ENCODE measurements around the gene EMC8. TPM values are rescaled to one million over a fixed set of nuclear protein-coding genes. Genes with fewer than 3 reads are reported as not detected.
"Not testable (repeated sequence)": the region's sequence is repeated elsewhere in the genome, so short reads cannot be mapped to it uniquely, and the experiment has no call there.

The EMC8 gene
- total and polyA plus RNA-seq, 10 of the 15 experiments (the other 5 are each of a cell fraction or from before 2014, with no cell fraction given): 7.8 to 62.0 (median 33.5) TPM

GRCh38 chr16:85809645-85810044, 10.3 kb upstream of the EMC8 start:
- Histone ChIP-seq H3K27me3 (replicated peaks in 1 of 2; ENCODE audit: control insufficient read depth in 2 of 2, insufficient read depth in 2 of 2, low read length in 1 of 2) (peaks cover 0 to 3% of the 10 kb centered on the region in 2 experiments; a peak in 1 of 4 replicates), H3K9me3 (replicated peaks; ENCODE audit: control insufficient read depth, insufficient read depth, low read length) (no peaks in the 10 kb centered on the region), H3K9ac (ENCODE audit: control insufficient read depth, insufficient read depth, low read length) (no peak overlapping the region), H4K20me1 (ENCODE audit: control insufficient read depth, insufficient read depth) (no peaks in the 10 kb centered on the region), H3K4me3 (no peak overlapping the region), H3K36me3 (ENCODE audit: control insufficient read depth in 2 of 2, insufficient read depth in 2 of 2, low read length in 1 of 2) (peaks cover 8 to 15% of the 10 kb centered on the region in 2 experiments; a peak in 3 of 4 replicates), H3K4me1 (ENCODE audit: control insufficient read depth, insufficient read depth, low read length) (no peaks in the 10 kb centered on the region), H3K4me2 (ENCODE audit: control insufficient read depth, insufficient read depth) (no peak overlapping the region), H2AFZ (ENCODE audit: control insufficient read depth, low read depth, low read length) (no peak overlapping the region), H3K27ac (ENCODE audit: control insufficient read depth, insufficient read depth) (no peak overlapping the region), H3K79me2 (ENCODE audit: control insufficient read depth, insufficient read depth, low read length) (no peaks in the 10 kb centered on the region)
- ChIA-PET CTCF (no interaction called here), RAD21 (ENCODE audit: unreplicated experiment) (no interaction called here), SMC1A (ENCODE audit: uncharacterized antibody, unreplicated experiment) (no interaction called here), POLR2A (no interaction called here)
- no TSS peak for BruUV-seq (replicated peaks)
- in situ Hi-C loops (cut with MboI) (loop anchor here (25.0 kb wide), 1 partner anchor 528 kb away; no protein-coding TSS in a partner anchor), intact Hi-C loops (cut with micrococcal nuclease; ENCODE audit: unreplicated experiment) (no loop called here)
- TF ChIP-seq LARP7 (IDR thresholded peaks at IDR 0.05): no peak
- TF ChIP-seq RAD21 (IDR thresholded peaks at IDR 0.05; ENCODE audit: insufficient read depth, low read depth, low read length): no peak
- no peak for TF ChIP-seq POLR2AphosphoS5 (IDR thresholded peaks at IDR 0.05; ENCODE audit: low read length)
- TF ChIP-seq BMI1 (IDR thresholded peaks at IDR 0.05; ENCODE audit: borderline replicate concordance): no peak
- no peak for TF ChIP-seq ZBED1 (IDR thresholded peaks at IDR 0.05; ENCODE audit: borderline replicate concordance)
- no peak for TF ChIP-seq ESRRA (IDR thresholded peaks at IDR 0.05; ENCODE audit: low read length)
- TF ChIP-seq WRNIP1 (IDR thresholded peaks at IDR 0.05; ENCODE audit: borderline replicate concordance, low read depth, low read length): no peak
- no peak for TF ChIP-seq TBL1XR1 (IDR thresholded peaks at IDR 0.05; ENCODE audit: low read depth, low read length)
- no peak for ATAC-seq
- 28% methylated on average over 10 of the region's 10 CpGs for WGBS (ENCODE audit: insufficient coverage, insufficient replicate concordance, low lambda C conversion rate, missing lambda C conversion rate)
- no peak for DNase-seq (ENCODE audit: low read depth, low spot score)
- no peak for FAIRE-seq

DNA sequence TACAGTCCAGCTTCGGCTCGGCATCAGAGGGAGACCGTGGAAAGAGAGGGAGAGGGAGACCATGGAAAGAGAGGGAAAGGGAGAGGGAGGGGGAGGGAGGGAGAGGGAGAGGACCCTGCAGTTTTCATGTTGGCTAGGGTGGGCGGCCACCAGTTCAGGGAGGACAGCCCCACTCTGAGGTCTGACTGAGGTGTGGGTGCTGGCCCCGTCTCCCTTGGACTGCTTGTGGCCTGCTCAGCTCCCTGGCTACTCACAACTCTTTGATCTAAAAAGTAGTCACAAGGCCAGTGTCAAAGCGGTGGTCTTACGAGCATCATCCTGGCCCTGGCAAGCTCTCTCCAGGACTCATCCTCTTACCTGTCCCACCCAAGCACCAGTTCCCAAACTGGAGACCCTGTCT, 9.6 kb upstream of the EMC8 start:
- H3K4me1 ChIP-seq (ENCODE audit: control insufficient read depth, insufficient read depth, low read length): no peaks in the 10 kb centered on the region
- peaks cover 8 to 17% of the 10 kb centered on the region in 2 experiments; a peak in 3 of 4 replicates for H3K36me3 ChIP-seq (ENCODE audit: control insufficient read depth in 2 of 2, insufficient read depth in 2 of 2, low read length in 1 of 2)
- peaks cover 2% of the 10 kb centered on the region for H3K79me2 ChIP-seq (ENCODE audit: control insufficient read depth, insufficient read depth, low read length)
- RAD21 ChIA-PET (ENCODE audit: unreplicated experiment): no interaction called here
- no peak overlapping the region for H3K27ac ChIP-seq (ENCODE audit: control insufficient read depth, insufficient read depth)
- intact Hi-C loops (cut with micrococcal nuclease; ENCODE audit: unreplicated experiment) (no loop called here), in situ Hi-C loops (cut with MboI) (loop anchor here (25.0 kb wide), 1 partner anchor 528 kb away; no protein-coding TSS in a partner anchor)
- CTCF ChIA-PET: no interaction called here
- no peak; the same call in 2 of the 3 replicates for ATAC-seq
- H3K9ac ChIP-seq (ENCODE audit: control insufficient read depth, insufficient read depth, low read length): no peak overlapping the region
- POLR2A ChIA-PET: no interaction called here
- no peak for FAIRE-seq
- H3K4me3 ChIP-seq: no peak overlapping the region
- DNase-seq (ENCODE audit: low read depth, low spot score): no peak
- no TSS peak for BruUV-seq (replicated peaks)
- H2AFZ ChIP-seq (ENCODE audit: control insufficient read depth, low read depth, low read length): no peak overlapping the region
- TF ChIP-seq TCF7 (IDR thresholded peaks at IDR 0.05; ENCODE audit: borderline replicate concordance) (no peak), EZH2 (IDR thresholded peaks at IDR 0.05; ENCODE audit: borderline replicate concordance, control insufficient read depth, low read depth, low read length) (no peak), YY1 (IDR thresholded peaks at IDR 0.05; ENCODE audit: low read depth, low read length) (no peak), HDAC6 (IDR thresholded peaks at IDR 0.05; ENCODE audit: unreplicated experiment) (no peak), EGR1 (IDR thresholded peaks at IDR 0.05; ENCODE audit: borderline replicate concordance in 1 of 2, low read depth in 2 of 2, low read length in 2 of 2) (no peak)
- H3K27me3 ChIP-seq (replicated peaks in 1 of 2; ENCODE audit: control insufficient read depth in 2 of 2, insufficient read depth in 2 of 2, low read length in 1 of 2): peaks cover 0 to 3% of the 10 kb centered on the region in 2 experiments; a peak in 1 of 4 replicates
- H4K20me1 ChIP-seq (ENCODE audit: control insufficient read depth, insufficient read depth): no peaks in the 10 kb centered on the region
- WGBS (ENCODE audit: insufficient coverage, insufficient replicate concordance, low lambda C conversion rate, missing lambda C conversion rate): 84% methylated on average over 7 of the region's 7 CpGs
- SMC1A ChIA-PET (ENCODE audit: uncharacterized antibody, unreplicated experiment): no interaction called here
- no peak overlapping the region for H3K4me2 ChIP-seq (ENCODE audit: control insufficient read depth, insufficient read depth)
- no peaks in the 10 kb centered on the region for H3K9me3 ChIP-seq (replicated peaks; ENCODE audit: control insufficient read depth, insufficient read depth, low read length)

DNA sequence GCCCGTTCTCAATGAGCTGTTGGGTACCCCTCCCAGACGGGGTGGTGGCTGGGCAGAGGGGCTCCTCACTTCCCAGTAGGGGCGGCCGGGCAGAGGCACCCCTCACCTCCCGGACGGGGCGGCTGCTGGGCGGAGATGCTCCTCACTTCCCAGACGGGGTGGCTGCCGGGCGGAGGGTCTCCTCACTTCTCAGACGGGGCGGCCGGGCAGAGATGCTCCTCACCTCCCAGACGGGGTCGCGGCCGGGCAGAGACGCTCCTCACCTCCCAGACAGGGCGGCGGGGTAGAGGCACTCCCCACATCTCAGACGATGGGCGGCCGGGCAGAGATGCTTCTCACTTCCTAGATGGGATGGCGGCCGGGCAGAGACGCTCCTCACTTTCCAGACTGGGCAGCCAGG, 8.8 kb upstream of the EMC8 start:
- H3K79me2 ChIP-seq (ENCODE audit: control insufficient read depth, insufficient read depth, low read length); H3K4me3 ChIP-seq; H2AFZ ChIP-seq (ENCODE audit: control insufficient read depth, low read depth, low read length); ATAC-seq; BruUV-seq (replicated peaks); DNase-seq (ENCODE audit: low read depth, low spot score); RAD21 ChIA-PET (ENCODE audit: unreplicated experiment); H3K9ac ChIP-seq (ENCODE audit: control insufficient read depth, insufficient read depth, low read length); H3K4me1 ChIP-seq (ENCODE audit: control insufficient read depth, insufficient read depth, low read length); FAIRE-seq; POLR2A ChIA-PET; intact Hi-C loops (cut with micrococcal nuclease; ENCODE audit: unreplicated experiment); CTCF ChIA-PET; H4K20me1 ChIP-seq (ENCODE audit: control insufficient read depth, insufficient read depth); SMC1A ChIA-PET (ENCODE audit: uncharacterized antibody, unreplicated experiment); H3K27me3 ChIP-seq (replicated peaks in 1 of 2; ENCODE audit: control insufficient read depth in 2 of 2, insufficient read depth in 2 of 2, low read length in 1 of 2); H3K27ac ChIP-seq (ENCODE audit: control insufficient read depth, insufficient read depth); H3K9me3 ChIP-seq (replicated peaks; ENCODE audit: control insufficient read depth, insufficient read depth, low read length); H3K4me2 ChIP-seq (ENCODE audit: control insufficient read depth, insufficient read depth): not testable (repeated sequence)
- in situ Hi-C loops (cut with MboI): loop anchor here (25.0 kb wide), 1 partner anchor 529 kb away; no protein-coding TSS in a partner anchor
- H3K36me3 ChIP-seq (ENCODE audit: control insufficient read depth in 2 of 2, insufficient read depth in 2 of 2, low read length in 1 of 2): peaks cover 10 to 19% of the 10 kb centered on the region in 2 experiments
- WGBS (ENCODE audit: insufficient coverage, insufficient replicate concordance, low lambda C conversion rate, missing lambda C conversion rate): 94% methylated on average over 12 of the region's 27 CpGs

All from GM12878 (cell line).